Liver (tissue), 9 donors: ENCODE measurements around the gene CCRL2. TPM values are rescaled to one million over a fixed set of nuclear protein-coding genes. Genes with fewer than 3 reads are reported as not detected.

Source experiments
- DNase-seq: peaks from one replicate; pipeline ENCODE4 v3.0.0-alpha.2; 2017; ENCODE audit warnings: low spot score
- H3K27ac ChIP-seq, 2 donors: one replicate each; pipeline ENCODE4 v1.7.0; 2013; ENCODE audit warnings: inconsistent platforms in 2 of 2, low read length in 2 of 2, control low read depth in 1 of 2, low read depth in 1 of 2, mild to moderate bottlenecking in 1 of 2
- H3K27me3 ChIP-seq, 4 donors: one replicate each; pipeline versions ENCODE4 v1.6.1 to v1.7.0; 2013; ENCODE audit warnings: low read length in 3 of 4, inconsistent platforms in 1 of 4, mild to moderate bottlenecking in 1 of 4, moderate library complexity in 1 of 4; ENCODE audit not compliant: control insufficient read depth in 4 of 4, insufficient read depth in 4 of 4
- H3K36me3 ChIP-seq, 4 donors: one replicate each; pipeline versions ENCODE4 v1.6.1 to v1.7.0; 2013; ENCODE audit warnings: low read length in 3 of 4, mild to moderate bottlenecking in 3 of 4, low read depth in 1 of 4, moderate library complexity in 1 of 4; ENCODE audit not compliant: control insufficient read depth in 4 of 4, insufficient read depth in 3 of 4
- H3K4me1 ChIP-seq, 4 donors: one replicate each; pipeline versions ENCODE4 v1.6.1 to v1.7.0; 2013; ENCODE audit warnings: low read length in 3 of 4, mild to moderate bottlenecking in 3 of 4, moderate library complexity in 1 of 4; ENCODE audit not compliant: control insufficient read depth in 4 of 4, insufficient read depth in 4 of 4
- H3K4me3 ChIP-seq, 3 donors: one replicate each; pipeline versions ENCODE4 v1.6.1 to v1.7.0; 2013; ENCODE audit warnings: low read length in 3 of 3, control low read depth in 1 of 3, low read depth in 1 of 3, mild to moderate bottlenecking in 1 of 3
- H3K9ac ChIP-seq, 2 donors: one replicate each; pipeline ENCODE4 v1.7.0; 2013; ENCODE audit warnings: low read length in 2 of 2, mild to moderate bottlenecking in 2 of 2, moderate library complexity in 2 of 2, control low read depth in 1 of 2, low read depth in 1 of 2
- H3K9me3 ChIP-seq, 4 donors: one replicate each; pipeline versions ENCODE4 v1.6.1 to v1.7.0; 2013; ENCODE audit warnings: low read length in 3 of 4; ENCODE audit not compliant: control insufficient read depth in 4 of 4
- FOXA1 ChIP-seq: IDR thresholded peaks from 2 replicates; pipeline ENCODE4 v1.6.1; 2016; ENCODE audit warnings: antibody characterized with exemption
- HNF4G ChIP-seq: IDR thresholded peaks from 2 replicates; pipeline ENCODE4 v1.6.1; 2016; ENCODE audit warnings: antibody characterized with exemption
- JUND ChIP-seq, 2 donors: IDR thresholded peaks; 2 replicates each; pipeline ENCODE4 v1.6.1; 2016; ENCODE audit warnings: antibody characterized with exemption in 2 of 2
- NR2F2 ChIP-seq: IDR thresholded peaks from 2 replicates; pipeline ENCODE4 v1.6.1; 2016; ENCODE audit warnings: antibody characterized with exemption
- RAD21 ChIP-seq, 2 donors: IDR thresholded peaks; 2 replicates each; pipeline ENCODE4 v1.6.1; 2016; ENCODE audit warnings: antibody characterized with exemption in 2 of 2, mild to moderate bottlenecking in 2 of 2
- RXRA ChIP-seq, 2 donors: IDR thresholded peaks; 2 replicates each; pipeline ENCODE4 v1.6.1; 2017 to 2018; ENCODE audit warnings: antibody characterized with exemption in 2 of 2, mild to moderate bottlenecking in 1 of 2
- TAF1 ChIP-seq: conservative IDR thresholded peaks from 2 replicates; pipeline ENCODE4 v1.6.1; 2016; ENCODE audit warnings: antibody characterized with exemption, mild to moderate bottlenecking
- ZBTB33 ChIP-seq: IDR thresholded peaks from 2 replicates; pipeline ENCODE4 v1.6.1; 2016; ENCODE audit warnings: antibody characterized with exemption
- WGBS: extraction: QIAGEN DNeasy Blood & Tissue Kit; methylation state at CpG from one replicate; pipeline ENCODE4 v1.1.7; 2013; 5-methylcytosine and 5-hydroxymethylcytosine counted together
- polyA plus RNA-seq, 2 donors: library from polyadenylated mRNA; stranded (reverse) in 1 of 2; unstranded in 1 of 2; fragments of 200-250 nt in 1 of 2; fragments of >200 nt in 1 of 2; fragmentation: Nextera tagmentation in 1 of 2; extraction: Ambion mirVana in 1 of 2; gene quantifications; one replicate each; pipeline versions ENCODE4 v1.2.1 to v1.2.3, GENCODE V29; 2013 to 2015
- total RNA-seq, 2 donors: library from RNA; depleted of rRNA; stranded (reverse); fragments of >200 nt; gene quantifications; one replicate each; pipeline ENCODE4 v1.2.3, GENCODE V29; 2014
- TF ChIP-seq, protein P1 (sequence below): IDR thresholded peaks from 2 replicates; pipeline ENCODE4 v1.6.1; 2016; ENCODE audit warnings: antibody characterized with exemption
- donor health status: healthy.
- donor health status: healthy.
- donor health status: healthy.
- donor health status: healthy.
- donor health status: healthy.

CCRL2 gene
- total and polyA plus RNA-seq, 4 donors: 0.51 to 9.0 (median 0.81) TPM

DNA sequence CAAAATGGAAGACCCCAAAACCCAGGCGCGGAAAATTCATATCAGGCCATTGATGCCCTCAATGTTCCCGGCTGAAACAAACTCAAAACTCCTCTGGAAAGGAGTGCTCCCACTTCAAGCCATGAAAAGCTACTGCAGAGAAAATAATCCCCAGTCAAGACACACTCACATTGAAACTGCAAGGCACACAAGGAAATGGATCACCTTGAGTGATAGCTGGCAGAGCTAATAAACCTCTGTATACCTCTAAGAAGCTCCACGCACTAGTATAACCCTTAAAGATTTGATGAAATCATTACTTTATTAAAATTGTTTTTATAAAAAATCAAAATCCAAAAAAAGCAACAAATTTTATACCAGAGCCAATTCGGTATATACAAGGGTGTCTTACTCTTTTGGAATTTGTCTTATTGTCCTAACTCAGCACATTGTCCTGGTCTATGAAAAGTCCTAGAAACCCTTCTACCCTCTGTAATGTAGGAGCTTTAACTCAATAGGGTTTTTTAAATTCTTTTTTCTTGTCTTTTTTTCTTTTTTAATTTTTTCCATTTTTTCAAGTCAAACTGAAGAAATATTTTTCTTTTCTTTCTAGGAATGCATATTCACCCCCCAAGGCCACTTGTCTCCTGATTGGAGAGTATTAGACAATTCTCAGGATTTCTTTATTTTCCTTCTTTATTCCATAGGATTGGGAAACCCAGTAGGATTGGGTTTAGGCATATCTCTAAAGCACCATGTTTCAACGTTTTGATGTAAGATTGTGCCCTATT lies 8.7 kb upstream of the CCRL2 start:
- Histone ChIP-seq H3K36me3 (no peaks in the 10 kb centered on the region), H3K4me3 (no peak overlapping the region), H3K27ac (no peak overlapping the region), H3K9me3 (no peaks in the 10 kb centered on the region), H3K9ac (no peak overlapping the region), H3K27me3 (no peaks in the 10 kb centered on the region), H3K4me1 (no peaks in the 10 kb centered on the region)
- WGBS: 85% methylated on average over 6 of the region's 6 CpGs
- no peak for DNase-seq
- TF ChIP-seq, protein P1, sequence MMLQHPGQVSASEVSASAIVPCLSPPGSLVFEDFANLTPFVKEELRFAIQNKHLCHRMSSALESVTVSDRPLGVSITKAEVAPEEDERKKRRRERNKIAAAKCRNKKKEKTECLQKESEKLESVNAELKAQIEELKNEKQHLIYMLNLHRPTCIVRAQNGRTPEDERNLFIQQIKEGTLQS: no peak

DNA sequence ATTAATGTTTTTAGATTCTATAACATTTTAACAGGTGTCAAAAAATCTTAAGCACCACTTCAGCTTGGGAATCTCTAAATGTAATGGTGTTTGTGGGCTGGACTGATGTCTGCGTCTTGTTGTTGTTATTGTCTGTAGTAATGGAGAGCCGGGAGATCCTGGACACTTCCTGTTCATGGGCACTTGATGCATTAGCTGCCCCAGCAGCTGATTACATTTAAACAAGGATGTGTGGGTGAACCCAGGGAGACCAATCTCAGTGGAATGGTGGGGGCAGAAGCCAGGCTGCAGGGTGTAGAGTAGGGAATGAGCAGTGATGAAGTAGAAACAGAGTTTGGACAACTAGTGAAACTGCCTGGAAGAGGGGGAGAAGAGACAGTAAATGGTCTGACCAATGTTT lies 8.0 kb upstream of the CCRL2 start:
- H3K4me1 ChIP-seq: no peaks in the 10 kb centered on the region
- 83% methylated on average over 2 of the region's 2 CpGs for WGBS
- DNase-seq: no peak
- TF ChIP-seq RXRA (IDR thresholded peaks at IDR 0.05) (no peak), ZBTB33 (no peak), JUND (IDR thresholded peaks at IDR 0.05) (no peak), HNF4G (no peak)
- no peaks in the 10 kb centered on the region for H3K9me3 ChIP-seq
- H3K4me3 ChIP-seq: no peak overlapping the region
- H3K27ac ChIP-seq: no peak overlapping the region
- no peaks in the 10 kb centered on the region for H3K36me3 ChIP-seq
- H3K9ac ChIP-seq: no peak overlapping the region
- H3K27me3 ChIP-seq: no peaks in the 10 kb centered on the region

DNA sequence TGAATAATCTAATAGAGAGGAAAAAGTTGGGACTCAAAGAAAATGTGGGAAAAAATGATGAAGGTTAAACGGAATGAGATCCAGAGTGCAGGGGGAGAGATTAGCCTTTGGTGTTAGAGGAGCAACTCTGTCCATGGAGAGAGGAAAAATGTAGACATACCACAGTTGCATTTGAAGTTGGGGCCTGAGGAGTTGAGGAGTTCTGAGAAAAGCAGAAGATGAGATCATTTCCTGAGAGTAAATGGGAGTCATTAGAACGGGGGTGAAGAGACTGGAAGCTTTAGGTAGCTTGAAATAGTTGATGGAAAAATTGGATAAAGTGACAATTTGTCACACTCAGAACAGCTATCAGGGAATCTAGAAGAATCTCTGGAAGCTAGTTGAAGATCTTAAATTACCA lies 7.5 kb upstream of the CCRL2 start:
- H3K27me3 ChIP-seq: no peaks in the 10 kb centered on the region
- no peak overlapping the region for H3K4me3 ChIP-seq
- no peaks in the 10 kb centered on the region for H3K9me3 ChIP-seq
- no peak overlapping the region for H3K27ac ChIP-seq
- DNase-seq: no peak
- H3K4me1 ChIP-seq: peaks cover 0 to under 1% (median 0%) of the 10 kb centered on the region in 4 donors
- no peaks in the 10 kb centered on the region for H3K36me3 ChIP-seq
- WGBS: 67% methylated on average over 2 of the region's 2 CpGs
- no peak overlapping the region for H3K9ac ChIP-seq
- no peak for TF ChIP-seq NR2F2
- TF ChIP-seq TAF1: no peak
- TF ChIP-seq FOXA1: no peak
- no peak for TF ChIP-seq HNF4G
- TF ChIP-seq RXRA (IDR thresholded peaks at IDR 0.05): no peak
- TF ChIP-seq ZBTB33: no peak
- TF ChIP-seq RAD21 (IDR thresholded peaks at IDR 0.05): no peak
- TF ChIP-seq, protein P1: no peak
